SU-DHL-6 (cell line): ENCODE data around the gene HIPK2.

Experiments
- H2AFZ ChIP-seq: fragments of 200-600 bp; sonication (generic); 2 replicates; pipeline ENCODE4 v1.6.1; 2014; ENCODE audit warnings: low read depth, mild to moderate bottlenecking, moderate library complexity, mixed read lengths, antibody characterized with exemption, low read length; ENCODE audit not compliant: severe bottlenecking
- H3F3A ChIP-seq: fragments of 200-600 bp; shearing (Covaris generic); 2 replicates; pipeline ENCODE4 v1.6.0; 2016; ENCODE audit warnings: antibody characterized with exemption, mild to moderate bottlenecking; ENCODE audit not compliant: insufficient read depth
- H3K27ac ChIP-seq: fragments of 200-600 bp; sonication (generic); 2 replicates; pipeline ENCODE4 v1.5.1; 2016; ENCODE audit warnings: low read depth, mild to moderate bottlenecking, low read length, moderate library complexity, mixed read lengths
- H3K27me3 ChIP-seq: fragments of 200-600 bp; sonication (generic), shearing (Covaris generic); 2 replicates; pipeline ENCODE4 v1.6.0; 2014; ENCODE audit warnings: mild to moderate bottlenecking, low read length
- H3K36me3 ChIP-seq: fragments of 200-600 bp; sonication (generic); 2 replicates; pipeline ENCODE4 v1.6.1; 2014; ENCODE audit warnings: mild to moderate bottlenecking, low read length, mixed read lengths
- H3K4me2 ChIP-seq: fragments of 300-600, 200-600 bp; shearing (Covaris generic), sonication (generic); 2 replicates; pipeline ENCODE4 v1.6.0; 2014; ENCODE audit warnings: low read length, low read depth, mild to moderate bottlenecking; ENCODE audit not compliant: poor library complexity, severe bottlenecking
- H3K4me3 ChIP-seq: fragments of 200-600 bp; sonication (generic); 2 replicates; pipeline ENCODE4 v1.5.1; 2014; ENCODE audit warnings: antibody characterized with exemption, low read length, mild to moderate bottlenecking, mixed read lengths; ENCODE audit not compliant: insufficient read depth, poor library complexity, severe bottlenecking
- H3K79me2 ChIP-seq: fragments of 200-600 bp; sonication (generic); 2 replicates; pipeline ENCODE4 v1.6.1; 2014; ENCODE audit warnings: mild to moderate bottlenecking, low read length, moderate library complexity; ENCODE audit not compliant: insufficient read depth
- H3K9ac ChIP-seq: fragments of 200-600 bp; sonication (generic); 2 replicates; pipeline ENCODE4 v1.7.0; 2014; ENCODE audit warnings: mild to moderate bottlenecking, low read length
- H3K9me2 ChIP-seq: fragments of 200-600 bp; sonication (generic); replicated peaks from 2 replicates; pipeline ENCODE4 v1.6.1; 2014; ENCODE audit warnings: low read length; ENCODE audit not compliant: insufficient read depth
- H3K9me3 ChIP-seq: fragments of 200-600 bp; sonication (generic); 2 replicates; pipeline ENCODE4 v1.6.1; 2014; ENCODE audit warnings: low read length, mixed read lengths; ENCODE audit not compliant: insufficient read depth
- H4K20me1 ChIP-seq: fragments of 200-600 bp; sonication (generic); 2 replicates; pipeline ENCODE4 v1.6.1; 2014; ENCODE audit warnings: low read depth, mild to moderate bottlenecking, antibody characterized with exemption, low read length, moderate library complexity, mixed read lengths
- EZH2phosphoT487 ChIP-seq: fragments of 200-600 bp; sonication (generic), shearing (Covaris generic); conservative IDR thresholded peaks from 2 replicates; pipeline ENCODE4 v1.6.1; 2018; ENCODE audit warnings: mild to moderate bottlenecking, antibody characterized with exemption, low read length, moderate library complexity, mixed read lengths
- TF ChIP-seq, protein P1 (sequence below): fragments of 200-600 bp; sonication (generic); IDR thresholded peaks from one replicate; pipeline ENCODE4 v1.5.1; 2017; ENCODE audit warnings: antibody characterized with exemption, mild to moderate bottlenecking, low read length, moderate library complexity; ENCODE audit not compliant: insufficient read depth, poor library complexity, severe bottlenecking

Gene HIPK2

DNA sequence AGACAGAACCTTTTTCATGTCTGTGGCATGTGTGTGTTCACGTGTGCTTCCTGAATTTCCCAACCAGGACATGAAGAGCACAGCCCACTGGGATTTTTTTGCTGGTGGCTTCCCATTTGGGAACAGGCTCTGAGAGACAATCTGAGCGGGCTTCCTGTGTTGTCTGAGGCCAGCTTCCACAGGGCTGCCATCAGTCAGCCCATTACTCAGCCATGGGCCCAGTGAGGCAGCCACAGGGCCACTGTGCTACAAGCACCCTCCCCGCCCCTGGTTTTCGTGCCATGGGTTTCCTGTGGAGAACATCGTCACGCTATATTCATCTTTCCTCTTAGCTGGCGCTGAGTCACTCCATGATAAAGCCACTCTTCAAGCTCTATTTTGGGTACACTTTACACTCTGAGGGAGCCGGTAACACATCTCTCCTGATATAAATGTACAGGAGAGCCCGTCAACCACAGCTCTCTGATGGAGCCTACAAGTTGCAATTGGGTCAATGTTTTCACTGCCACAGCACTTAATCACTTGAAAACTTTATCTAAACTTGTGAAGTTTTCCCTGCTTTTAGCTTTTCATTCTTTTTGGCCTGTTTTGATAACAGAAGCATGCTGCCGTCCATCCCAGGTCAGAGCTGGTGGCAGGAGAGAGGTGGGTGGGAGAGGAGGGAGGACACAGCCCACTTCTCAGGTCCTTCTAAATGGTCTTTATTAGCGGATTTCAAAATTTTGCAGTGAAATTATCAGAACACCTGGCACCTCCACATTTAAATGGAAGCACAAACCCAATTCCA, 96.9 kb downstream of the HIPK2 start:
- Histone ChIP-seq H3K27me3 (no peaks in the 10 kb centered on the region), H3K9ac (no peak overlapping the region), H2AFZ (no peak overlapping the region), H3K27ac (no peak overlapping the region), H3F3A (no peaks in the 10 kb centered on the region), H3K36me3 (no peaks in the 10 kb centered on the region), H3K9me3 (no peaks in the 10 kb centered on the region; the same call in 1 of the 2 replicates), H3K9me2 (no peaks in the 10 kb centered on the region), H3K4me2 (no peak overlapping the region), H3K4me3 (no peak overlapping the region), H3K79me2 (no peaks in the 10 kb centered on the region), H4K20me1 (no peaks in the 10 kb centered on the region)
- TF ChIP-seq EZH2phosphoT487, result no peak
- TF ChIP-seq, protein P1, sequence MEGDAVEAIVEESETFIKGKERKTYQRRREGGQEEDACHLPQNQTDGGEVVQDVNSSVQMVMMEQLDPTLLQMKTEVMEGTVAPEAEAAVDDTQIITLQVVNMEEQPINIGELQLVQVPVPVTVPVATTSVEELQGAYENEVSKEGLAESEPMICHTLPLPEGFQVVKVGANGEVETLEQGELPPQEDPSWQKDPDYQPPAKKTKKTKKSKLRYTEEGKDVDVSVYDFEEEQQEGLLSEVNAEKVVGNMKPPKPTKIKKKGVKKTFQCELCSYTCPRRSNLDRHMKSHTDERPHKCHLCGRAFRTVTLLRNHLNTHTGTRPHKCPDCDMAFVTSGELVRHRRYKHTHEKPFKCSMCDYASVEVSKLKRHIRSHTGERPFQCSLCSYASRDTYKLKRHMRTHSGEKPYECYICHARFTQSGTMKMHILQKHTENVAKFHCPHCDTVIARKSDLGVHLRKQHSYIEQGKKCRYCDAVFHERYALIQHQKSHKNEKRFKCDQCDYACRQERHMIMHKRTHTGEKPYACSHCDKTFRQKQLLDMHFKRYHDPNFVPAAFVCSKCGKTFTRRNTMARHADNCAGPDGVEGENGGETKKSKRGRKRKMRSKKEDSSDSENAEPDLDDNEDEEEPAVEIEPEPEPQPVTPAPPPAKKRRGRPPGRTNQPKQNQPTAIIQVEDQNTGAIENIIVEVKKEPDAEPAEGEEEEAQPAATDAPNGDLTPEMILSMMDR, result no peak

DNA sequence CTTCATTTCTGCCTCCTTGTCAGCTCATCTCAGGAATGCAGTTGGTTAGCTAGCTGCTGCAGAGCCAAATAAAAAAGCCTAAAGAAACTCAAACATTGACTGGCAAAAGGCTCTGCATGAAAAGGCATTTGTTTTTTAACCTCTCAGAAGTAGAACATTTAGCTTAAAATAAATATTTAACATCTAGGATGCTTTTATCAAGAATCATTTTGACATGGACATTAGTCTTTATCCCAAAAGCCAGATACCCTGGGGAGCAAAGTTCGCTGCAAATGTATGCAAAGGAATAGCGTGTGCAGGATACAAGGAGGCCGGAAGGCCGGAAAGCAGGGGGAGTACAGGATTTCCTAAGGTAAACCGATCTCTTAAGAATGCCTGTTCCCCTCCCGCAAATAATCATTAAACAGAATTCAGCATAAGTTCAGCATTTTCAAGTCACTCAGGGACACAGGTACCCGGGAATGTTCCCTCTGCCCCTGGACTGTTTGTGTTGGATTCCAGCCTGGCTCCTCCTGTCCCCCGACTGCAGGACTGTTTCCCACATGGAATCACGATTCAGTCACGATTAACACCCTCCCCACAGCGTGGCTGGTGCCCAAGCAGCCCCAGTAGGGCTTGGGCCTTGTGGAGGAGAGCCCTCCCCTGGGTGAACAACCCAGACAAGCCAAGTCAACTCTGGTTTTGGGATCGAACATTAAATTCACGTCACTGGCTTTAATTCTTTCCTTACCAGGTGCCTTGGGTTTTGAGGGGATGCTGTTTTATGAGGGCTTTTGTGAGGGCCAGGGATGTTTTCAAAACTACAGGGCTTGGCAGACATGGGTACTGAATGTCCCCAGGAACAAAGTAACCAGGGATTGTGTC, 97.8 kb downstream of the HIPK2 start:
- Histone ChIP-seq H2AFZ (no peak overlapping the region), H3K9me3 (no peaks in the 10 kb centered on the region), H3F3A (no peaks in the 10 kb centered on the region), H3K4me3 (no peak overlapping the region), H3K36me3 (no peaks in the 10 kb centered on the region), H3K27ac (no peak overlapping the region), H3K79me2 (no peaks in the 10 kb centered on the region), H3K4me2 (no peak overlapping the region), H3K9me2 (no peaks in the 10 kb centered on the region), H3K9ac (no peak overlapping the region), H4K20me1 (no peaks in the 10 kb centered on the region), H3K27me3 (no peaks in the 10 kb centered on the region)
- no peak for TF ChIP-seq EZH2phosphoT487
- TF ChIP-seq, protein P1, result no peak

DNA sequence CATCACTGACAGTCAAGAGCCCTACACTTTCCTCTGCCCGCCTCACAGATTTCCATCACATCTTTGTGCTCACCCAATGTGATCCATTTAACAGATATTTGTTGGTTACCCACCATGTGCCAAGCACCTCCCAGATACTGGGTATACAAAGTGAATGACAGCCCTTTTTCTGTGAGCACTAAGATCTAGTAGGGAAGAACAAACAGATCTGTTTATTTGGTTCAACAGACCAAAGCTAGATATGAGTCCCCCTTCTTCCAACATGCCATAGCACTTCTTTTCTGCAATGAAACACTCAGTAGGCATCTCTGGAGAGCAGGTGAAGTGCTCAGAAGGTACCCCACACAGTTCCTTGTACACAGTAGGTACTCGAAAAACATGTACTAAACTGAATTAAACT, 101.4 kb downstream of the HIPK2 start:
- no peak overlapping the region for H3K27ac ChIP-seq
- TF ChIP-seq, protein P1, result no peak
- TF ChIP-seq EZH2phosphoT487, result no peak
- H3K9me2 ChIP-seq, result no peaks in the 10 kb centered on the region
- no peak overlapping the region for H3K9ac ChIP-seq
- no peaks in the 10 kb centered on the region for H3K9me3 ChIP-seq
- no peak overlapping the region for H2AFZ ChIP-seq
- no peaks in the 10 kb centered on the region for H3K36me3 ChIP-seq
- no peaks in the 10 kb centered on the region for H3F3A ChIP-seq
- H3K4me2 ChIP-seq, result no peak overlapping the region
- H3K27me3 ChIP-seq, result no peaks in the 10 kb centered on the region
- no peaks in the 10 kb centered on the region for H4K20me1 ChIP-seq
- no peaks in the 10 kb centered on the region for H3K79me2 ChIP-seq
- H3K4me3 ChIP-seq, result no peak overlapping the region
